ENCODE results near the gene ANKRD44.

The ANKRD44 gene

GRCh38 chr2:197128897-197129296 is 181.7 kb downstream of the ANKRD44 start:
- no peak overlapping the region for H3K27ac ChIP-seq
- no peak overlapping the region for H3K4me3 ChIP-seq
- TF ChIP-seq CTCF (IDR thresholded peaks at IDR 0.05), result no peak
- no peak for DNase-seq (ENCODE audit: low spot score)

- TF ChIP-seq CTCF (IDR thresholded peaks at IDR 0.05), result no peak
- Histone ChIP-seq H3K4me3 (no peak overlapping the region), H3K27ac (no peak overlapping the region)
- DNase-seq (ENCODE audit: low spot score), result no peak
Observed at GRCh38 chr2:197128126-197128525, 182.5 kb downstream of the ANKRD44 start.

- Histone ChIP-seq H3K4me3 (no peak overlapping the region), H3K27ac (no peak overlapping the region)
- TF ChIP-seq CTCF (IDR thresholded peaks at IDR 0.05), result no peak
- DNase-seq (ENCODE audit: low spot score), result no peak
Observed at GRCh38 chr2:197126630-197127352, 183.8 kb downstream of the ANKRD44 start.

DNA sequence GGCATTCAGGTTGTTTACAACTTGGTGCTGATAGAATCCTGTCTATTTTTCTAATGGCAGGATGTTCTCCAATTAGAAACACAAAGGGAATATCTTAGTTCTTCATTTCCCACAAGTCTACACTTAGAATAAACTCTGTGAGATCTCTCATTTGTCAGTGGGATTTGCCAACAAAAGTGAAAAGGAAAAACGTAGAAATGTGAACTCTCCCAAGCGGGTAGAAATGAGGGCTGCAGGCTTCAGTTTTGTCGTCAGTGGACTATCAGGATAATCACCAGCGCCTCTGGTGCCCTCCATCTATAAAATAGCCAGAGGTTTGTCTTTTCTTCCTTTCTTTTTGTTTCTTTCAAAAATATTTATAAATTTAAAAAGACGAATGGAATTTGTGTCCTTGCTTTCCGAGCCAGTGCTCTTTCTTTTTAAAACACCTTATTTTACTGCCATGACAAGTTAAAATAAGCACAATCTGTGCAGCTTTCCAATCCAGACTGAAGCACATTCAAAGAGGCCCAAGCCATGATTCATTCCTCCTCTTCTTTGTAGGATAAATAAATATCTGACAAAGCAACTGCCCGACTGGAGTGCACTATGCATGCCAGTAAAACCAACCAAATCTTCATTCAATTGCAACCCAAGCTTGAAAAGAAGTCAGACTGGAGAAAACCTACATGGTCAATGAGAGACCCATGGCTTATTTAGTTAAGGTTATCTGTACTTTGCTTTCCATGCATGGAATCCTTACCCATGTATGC is 185.8 kb downstream of the ANKRD44 start:
- H3K4me3 ChIP-seq, result no peak overlapping the region
- TF ChIP-seq CTCF (IDR thresholded peaks at IDR 0.05), result no peak
- no peak for DNase-seq (ENCODE audit: low spot score)
- peak overlapping the region; percentile 36 to 69 for H3K27ac ChIP-seq

DNA sequence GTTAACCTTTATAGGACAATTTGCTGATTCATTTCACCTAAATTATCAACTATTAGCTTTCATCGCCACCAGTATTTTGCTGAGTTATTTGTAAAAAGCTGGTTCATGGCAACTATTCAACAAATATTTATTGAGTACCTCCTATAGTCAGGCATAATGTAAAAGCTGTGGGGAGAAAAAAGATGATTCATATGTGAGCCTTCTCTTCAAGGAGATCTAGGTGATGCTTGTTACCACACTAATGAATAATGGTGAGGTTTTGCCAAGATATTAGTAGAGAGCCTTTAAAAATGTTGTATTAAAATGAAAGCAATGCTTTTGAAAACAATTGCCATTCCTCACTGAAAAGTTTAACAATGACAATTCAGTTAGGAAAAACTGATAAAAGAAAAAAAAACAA is 187.8 kb downstream of the ANKRD44 start:
- no peak overlapping the region for H3K4me3 ChIP-seq
- no peak for DNase-seq (ENCODE audit: low spot score)
- no peak for TF ChIP-seq CTCF (IDR thresholded peaks at IDR 0.05)
- H3K27ac ChIP-seq, result no peak overlapping the region

DNA sequence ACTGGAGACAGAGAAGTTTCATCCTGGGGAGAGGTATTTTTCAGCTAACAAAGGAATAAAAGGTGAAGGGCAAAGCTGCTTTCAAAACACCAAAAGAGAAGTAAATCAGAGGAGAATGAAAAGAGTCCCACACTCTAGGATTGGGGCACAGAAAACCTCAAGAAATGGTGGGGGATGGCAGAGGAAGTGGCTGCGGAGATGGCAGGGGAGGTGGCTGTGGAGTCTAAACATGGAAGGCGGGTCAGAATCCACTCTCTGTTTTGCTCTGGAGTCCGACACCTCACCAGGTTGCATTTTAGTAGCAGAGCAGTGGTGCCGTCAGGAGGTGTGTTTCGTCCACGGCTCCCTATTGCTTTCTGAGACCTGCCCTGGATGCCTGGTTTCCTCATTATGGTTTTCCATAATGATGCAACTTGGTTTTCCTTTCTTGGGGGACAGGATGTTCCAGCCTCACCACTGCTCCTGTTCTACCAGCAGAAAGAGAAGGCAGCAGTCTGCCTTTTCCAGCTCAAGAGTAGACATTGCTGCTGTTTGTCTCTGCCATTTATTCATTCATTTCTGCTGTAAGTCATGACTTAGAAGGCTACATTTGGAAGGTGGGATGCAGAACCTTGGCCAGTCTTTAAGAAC is 188.7 kb downstream of the ANKRD44 start:
- DNase-seq (ENCODE audit: low spot score), result no peak
- Histone ChIP-seq H3K27ac (no peak overlapping the region), H3K4me3 (no peak overlapping the region)
- TF ChIP-seq CTCF (IDR thresholded peaks at IDR 0.05), result no peak

Measured in coronary artery (tissue), 2 donors.